Peyer's patch (tissue), 4 donors: ENCODE results near the gene ARID1B. TPM values are rescaled to one million over a fixed set of nuclear protein-coding genes. Genes with fewer than 3 reads are reported as not detected.

Experiments used
- DNase-seq, 3 donors: peaks; one replicate each; pipeline ENCODE4 v3.0.0-alpha.2; 2017 to 2019
- H3K27ac ChIP-seq, 4 donors: fragments of 200-600 bp; sonication (generic); one replicate each; pipeline ENCODE4 v1.5.1; 2016 to 2019
- H3K27me3 ChIP-seq, 2 donors: fragments of 200-600 bp; sonication (generic); one replicate each; pipeline ENCODE4 v1.5.1; 2019
- H3K36me3 ChIP-seq, 3 donors: fragments of 200-600 bp; sonication (generic); one replicate each; pipeline ENCODE4 v1.5.1; 2016 to 2019
- H3K4me1 ChIP-seq, 4 donors: fragments of 200-600 bp; sonication (generic); one replicate each; pipeline ENCODE4 v1.5.1; 2016 to 2019
- H3K4me3 ChIP-seq, 4 donors: fragments of 200-600 bp; sonication (generic); 1 replicate in 3 of 4; 2 replicates in 1 of 4; pipeline ENCODE4 v1.5.1; 2016 to 2019; ENCODE audit warnings: mild to moderate bottlenecking in 1 of 4
- H3K9me3 ChIP-seq, 4 donors: fragments of 200-600 bp; sonication (generic); one replicate each; pipeline ENCODE4 v1.5.1; 2016 to 2019; ENCODE audit warnings: mild to moderate bottlenecking in 1 of 4
- POLR2A ChIP-seq, 2 donors: fragments of 450-650 bp; IDR thresholded peaks; one replicate each; pipeline ENCODE4 v1.5.1; 2017; ENCODE audit warnings: antibody characterized with exemption in 2 of 2, mild to moderate bottlenecking in 2 of 2, moderate library complexity in 2 of 2
- total RNA-seq, 4 donors: library from RNA; depleted of rRNA; stranded (reverse); fragments of >200 nt; gene quantifications; one replicate each; pipeline ENCODE4 v1.1.0, GENCODE V29; 2016
- TF ChIP-seq, protein P1 (sequence below), 6 experiments: fragments of 450-650 bp in 4 of 6; fragments of 200-600 bp in 2 of 6; sonication (generic) in 1 of 6; IDR thresholded peaks; one replicate each; pipeline ENCODE4 v1.5.1; 2017 to 2019; ENCODE audit warnings: antibody characterized with exemption in 6 of 6, mild to moderate bottlenecking in 3 of 6, moderate library complexity in 1 of 6

ARID1B gene
- total RNA-seq, 4 donors from 2014 or later, result 117 to 174 (median 149) TPM

DNA sequence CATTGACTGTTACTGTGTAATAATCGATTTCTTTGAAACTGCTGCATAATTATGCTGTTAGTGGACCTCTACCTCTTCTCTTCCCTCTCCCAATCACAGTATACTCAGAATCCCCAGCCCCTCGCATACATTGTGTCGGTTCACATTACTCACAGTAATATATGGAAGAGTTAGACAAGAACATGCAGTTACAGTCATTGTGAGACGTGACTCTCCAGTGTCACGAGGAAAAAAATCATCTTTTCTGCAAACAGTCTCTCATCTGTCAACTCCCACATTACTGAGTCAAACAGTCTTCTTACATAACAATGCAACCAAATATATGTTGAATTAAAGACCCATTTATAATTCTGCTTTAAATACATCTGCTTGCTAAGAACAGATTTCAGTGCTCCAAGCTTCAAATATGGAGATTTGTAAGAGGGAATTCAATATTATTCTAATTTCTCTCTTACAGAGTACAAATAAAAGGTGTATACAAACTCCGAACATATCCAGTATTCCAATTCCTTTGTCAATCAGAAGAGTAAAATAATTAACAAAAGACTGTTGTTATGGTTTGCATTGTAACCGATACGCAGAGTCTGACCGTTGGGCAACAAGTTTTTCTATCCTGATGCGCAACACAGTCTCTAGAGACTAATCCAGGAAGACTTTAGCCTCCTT is 432.8 kb downstream of the ARID1B start:
- H3K27ac ChIP-seq, result no peak overlapping the region
- H3K4me3 ChIP-seq, result no peak overlapping the region
- DNase-seq, result no peak
- TF ChIP-seq, protein P1, sequence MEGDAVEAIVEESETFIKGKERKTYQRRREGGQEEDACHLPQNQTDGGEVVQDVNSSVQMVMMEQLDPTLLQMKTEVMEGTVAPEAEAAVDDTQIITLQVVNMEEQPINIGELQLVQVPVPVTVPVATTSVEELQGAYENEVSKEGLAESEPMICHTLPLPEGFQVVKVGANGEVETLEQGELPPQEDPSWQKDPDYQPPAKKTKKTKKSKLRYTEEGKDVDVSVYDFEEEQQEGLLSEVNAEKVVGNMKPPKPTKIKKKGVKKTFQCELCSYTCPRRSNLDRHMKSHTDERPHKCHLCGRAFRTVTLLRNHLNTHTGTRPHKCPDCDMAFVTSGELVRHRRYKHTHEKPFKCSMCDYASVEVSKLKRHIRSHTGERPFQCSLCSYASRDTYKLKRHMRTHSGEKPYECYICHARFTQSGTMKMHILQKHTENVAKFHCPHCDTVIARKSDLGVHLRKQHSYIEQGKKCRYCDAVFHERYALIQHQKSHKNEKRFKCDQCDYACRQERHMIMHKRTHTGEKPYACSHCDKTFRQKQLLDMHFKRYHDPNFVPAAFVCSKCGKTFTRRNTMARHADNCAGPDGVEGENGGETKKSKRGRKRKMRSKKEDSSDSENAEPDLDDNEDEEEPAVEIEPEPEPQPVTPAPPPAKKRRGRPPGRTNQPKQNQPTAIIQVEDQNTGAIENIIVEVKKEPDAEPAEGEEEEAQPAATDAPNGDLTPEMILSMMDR (IDR thresholded peaks at IDR 0.05), result no peak
- TF ChIP-seq POLR2A (IDR thresholded peaks at IDR 0.05), result no peak
- H3K4me1 ChIP-seq, result no peaks in the 10 kb centered on the region
- no peaks in the 10 kb centered on the region for H3K9me3 ChIP-seq
- H3K36me3 ChIP-seq, result peaks cover 0 to 20% (median 0%) of the 10 kb centered on the region in 3 donors
- H3K27me3 ChIP-seq, result no peaks in the 10 kb centered on the region

DNA sequence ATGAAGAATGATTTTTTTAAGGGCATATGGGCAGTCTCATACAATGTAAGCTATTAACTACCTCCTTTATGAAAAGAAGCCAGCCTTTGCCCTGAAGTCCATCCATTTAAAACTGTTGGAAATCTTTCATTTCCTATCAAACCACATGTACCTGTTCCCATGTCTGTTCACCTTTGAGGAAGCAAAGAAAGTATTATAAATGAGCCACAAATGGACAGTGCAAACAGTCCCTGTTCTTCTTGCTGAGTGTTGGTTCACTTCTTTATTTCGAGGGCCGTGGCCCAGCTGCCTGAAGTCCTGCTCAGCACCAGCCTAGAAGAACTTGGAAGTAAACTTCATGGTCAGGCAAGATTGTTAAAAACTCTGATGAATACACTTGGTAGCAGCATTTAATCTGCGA is 433.8 kb downstream of the ARID1B start:
- H3K27ac ChIP-seq, result no peak overlapping the region
- no peak for DNase-seq

DNA sequence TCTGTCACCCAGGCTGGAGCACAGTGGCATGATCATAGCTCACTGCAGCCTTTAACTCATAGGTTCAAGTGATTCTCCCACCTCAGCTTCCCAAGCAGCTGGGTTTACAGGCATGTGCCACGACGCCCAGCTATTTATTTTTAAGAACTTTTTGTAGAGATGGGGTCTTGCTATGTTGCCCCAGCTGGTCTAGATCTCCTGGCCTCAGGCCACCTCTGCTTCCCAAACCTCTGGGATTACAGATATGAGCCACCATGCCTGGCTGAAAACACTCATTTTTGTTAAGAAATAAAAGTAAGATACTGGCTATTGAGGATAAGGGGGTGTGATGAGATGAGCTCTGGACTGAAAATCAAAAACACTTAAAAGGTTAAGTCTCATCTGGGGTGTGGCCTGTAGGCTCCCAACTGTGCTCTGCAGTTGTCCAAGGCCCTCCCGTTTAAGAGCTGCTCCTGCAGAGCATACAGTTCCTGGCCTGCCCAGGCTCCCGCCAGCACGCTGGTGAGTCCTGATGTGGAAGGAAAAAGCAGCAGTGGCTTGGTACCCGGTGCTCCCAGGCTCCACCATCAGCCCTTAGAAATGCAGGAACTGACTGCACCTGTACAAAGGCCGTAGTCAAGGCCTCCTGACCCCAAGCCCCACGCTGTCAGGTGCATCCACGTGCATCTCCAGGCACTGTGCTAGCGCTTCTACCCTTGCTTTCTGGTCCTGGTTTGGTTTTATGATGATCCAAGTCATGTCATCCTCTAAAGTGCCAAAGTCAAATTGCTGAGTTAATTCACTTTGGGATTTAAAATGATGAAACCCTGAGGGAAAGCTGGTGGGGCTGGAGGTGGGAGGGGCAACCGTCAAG is 434.7 kb downstream of the ARID1B start:
- Histone ChIP-seq H3K4me3 (no peak overlapping the region), H3K27ac (no peak overlapping the region), H3K9me3 (no peaks in the 10 kb centered on the region), H3K36me3 (peaks cover 0 to 7% (median 0%) of the 10 kb centered on the region in 3 donors), H3K4me1 (no peaks in the 10 kb centered on the region), H3K27me3 (no peaks in the 10 kb centered on the region)
- no peak for TF ChIP-seq POLR2A (IDR thresholded peaks at IDR 0.05)
- TF ChIP-seq, protein P1 (IDR thresholded peaks at IDR 0.05), result no peak
- DNase-seq, result no peak

More for the DNA sequence above, 433.8 kb downstream of the ARID1B start:
- H3K9me3 ChIP-seq, result no peaks in the 10 kb centered on the region
- peaks cover 0 to 16% (median 0%) of the 10 kb centered on the region in 3 donors for H3K36me3 ChIP-seq
- no peak overlapping the region for H3K4me3 ChIP-seq
- no peaks in the 10 kb centered on the region for H3K4me1 ChIP-seq
- no peak for TF ChIP-seq POLR2A (IDR thresholded peaks at IDR 0.05)
- TF ChIP-seq, protein P1 (IDR thresholded peaks at IDR 0.05), result no peak
- no peaks in the 10 kb centered on the region for H3K27me3 ChIP-seq

DNA sequence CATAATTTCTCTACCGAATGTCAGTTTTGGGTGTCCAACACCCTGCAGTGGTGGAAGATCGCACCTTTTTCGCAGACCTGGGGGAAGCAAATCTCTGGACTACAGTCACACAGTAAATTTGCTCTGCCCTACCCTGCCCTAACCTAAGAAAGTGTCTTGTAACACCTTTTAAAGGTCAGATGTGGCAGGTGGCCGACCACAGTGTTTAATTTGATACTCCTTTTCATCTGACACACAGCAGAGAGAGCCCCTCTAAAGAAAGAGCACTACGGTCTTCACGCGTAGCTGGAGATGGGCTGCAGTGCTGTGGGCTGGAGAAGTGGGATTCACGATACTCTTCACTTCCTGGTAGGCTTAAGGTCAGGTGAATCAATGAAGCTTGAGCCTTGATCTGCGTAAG is 436.2 kb downstream of the ARID1B start:
- no peak overlapping the region for H3K27ac ChIP-seq
- TF ChIP-seq, protein P1 (IDR thresholded peaks at IDR 0.05), result no peak
- no peak for TF ChIP-seq POLR2A (IDR thresholded peaks at IDR 0.05)
- no peak overlapping the region for H3K4me3 ChIP-seq
- no peaks in the 10 kb centered on the region for H3K36me3 ChIP-seq
- DNase-seq, result no peak
- no peaks in the 10 kb centered on the region for H3K9me3 ChIP-seq
- H3K27me3 ChIP-seq, result no peaks in the 10 kb centered on the region
- no peaks in the 10 kb centered on the region for H3K4me1 ChIP-seq

DNA sequence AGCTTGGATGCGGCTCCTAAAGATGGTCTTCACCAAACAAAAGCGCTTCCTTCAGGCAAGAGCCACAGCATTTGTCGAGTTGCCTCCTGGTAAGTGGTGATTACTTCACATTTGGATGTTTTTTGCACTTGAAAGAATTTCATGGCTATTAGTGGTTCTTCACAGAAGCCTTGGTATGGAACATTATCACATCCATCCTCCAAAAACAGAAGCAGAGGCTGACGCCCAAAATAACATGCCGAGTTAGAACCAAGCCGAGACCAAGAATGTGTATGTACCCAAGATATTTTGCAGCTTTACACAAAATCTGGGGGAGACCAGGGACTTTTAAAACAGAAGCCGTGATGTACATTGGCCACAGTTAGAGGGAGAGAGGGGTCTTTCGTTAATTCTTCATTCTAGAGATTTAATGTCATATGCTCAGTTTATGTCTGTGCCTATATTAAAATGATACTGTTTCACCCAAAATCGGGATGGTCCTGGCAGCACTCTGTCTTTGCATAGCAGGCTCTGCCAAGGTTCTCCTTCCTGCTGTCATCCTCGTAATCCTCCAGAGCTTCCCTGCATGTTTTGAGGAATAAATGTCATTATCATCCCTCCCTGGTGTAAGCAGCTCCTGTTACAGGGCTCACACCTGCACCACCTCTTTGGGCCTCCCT is 436.9 kb downstream of the ARID1B start:
- TF ChIP-seq POLR2A (IDR thresholded peaks at IDR 0.05), result no peak
- TF ChIP-seq, protein P1 (IDR thresholded peaks at IDR 0.05), result no peak

More for the DNA sequence above, 436.9 kb downstream of the ARID1B start:
- no peak overlapping the region for H3K27ac ChIP-seq
- H3K4me3 ChIP-seq, result no peak overlapping the region
- peaks cover 0 to 2% (median 0%) of the 10 kb centered on the region in 4 donors for H3K4me1 ChIP-seq
- no peak for DNase-seq
- no peaks in the 10 kb centered on the region for H3K27me3 ChIP-seq
- H3K36me3 ChIP-seq, result no peaks in the 10 kb centered on the region
- no peaks in the 10 kb centered on the region for H3K9me3 ChIP-seq
